ENCODE data around the gene MEX3C.

DNA sequence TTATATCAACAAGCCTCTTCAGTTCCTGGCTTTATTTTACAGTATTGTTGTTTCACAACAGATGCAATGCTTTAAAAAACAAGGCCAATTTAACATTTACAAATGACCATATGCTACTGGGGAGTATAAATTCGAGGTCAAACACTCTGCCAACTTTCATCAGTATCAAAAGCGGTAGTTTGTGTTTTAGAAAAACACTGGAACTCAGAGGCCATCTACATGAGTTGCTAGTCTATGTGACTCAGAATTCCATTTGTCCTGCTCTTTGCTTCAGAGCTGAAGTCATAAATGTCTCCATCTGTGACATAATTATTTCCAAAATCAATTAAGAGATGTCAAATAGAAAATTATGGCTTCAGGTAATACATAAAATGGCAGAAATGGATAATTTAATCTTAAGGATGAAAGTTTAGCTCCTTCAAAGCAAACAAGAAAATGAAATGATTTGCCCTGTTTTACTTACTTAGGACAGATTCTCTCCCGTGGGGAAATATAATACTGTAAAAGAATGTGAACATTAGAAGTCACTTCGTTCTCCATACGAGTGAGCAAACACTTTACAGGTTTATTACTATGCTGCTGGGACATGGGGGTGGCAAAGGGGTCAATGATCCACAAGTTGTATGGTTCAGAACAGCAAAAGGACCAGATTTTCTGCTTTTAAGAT, 3.7 kb downstream of the MEX3C start:
- TF ChIP-seq POLR2AphosphoS5 (IDR thresholded peaks at IDR 0.05) (no peak), EZH2 (IDR thresholded peaks at IDR 0.05; ENCODE audit: borderline replicate concordance, insufficient read depth, low read length, poor library complexity, severe bottlenecking) (no peak), TAF1 (IDR thresholded peaks at IDR 0.05; ENCODE audit: low read depth) (no peak), EP300 (conservative IDR thresholded peaks at IDR 0.05; ENCODE audit: poor library complexity, severe bottlenecking) (no peak), SMC3 (conservative IDR thresholded peaks at IDR 0.05; ENCODE audit: poor library complexity) (no peak)
- TF ChIP-seq, protein P1, sequence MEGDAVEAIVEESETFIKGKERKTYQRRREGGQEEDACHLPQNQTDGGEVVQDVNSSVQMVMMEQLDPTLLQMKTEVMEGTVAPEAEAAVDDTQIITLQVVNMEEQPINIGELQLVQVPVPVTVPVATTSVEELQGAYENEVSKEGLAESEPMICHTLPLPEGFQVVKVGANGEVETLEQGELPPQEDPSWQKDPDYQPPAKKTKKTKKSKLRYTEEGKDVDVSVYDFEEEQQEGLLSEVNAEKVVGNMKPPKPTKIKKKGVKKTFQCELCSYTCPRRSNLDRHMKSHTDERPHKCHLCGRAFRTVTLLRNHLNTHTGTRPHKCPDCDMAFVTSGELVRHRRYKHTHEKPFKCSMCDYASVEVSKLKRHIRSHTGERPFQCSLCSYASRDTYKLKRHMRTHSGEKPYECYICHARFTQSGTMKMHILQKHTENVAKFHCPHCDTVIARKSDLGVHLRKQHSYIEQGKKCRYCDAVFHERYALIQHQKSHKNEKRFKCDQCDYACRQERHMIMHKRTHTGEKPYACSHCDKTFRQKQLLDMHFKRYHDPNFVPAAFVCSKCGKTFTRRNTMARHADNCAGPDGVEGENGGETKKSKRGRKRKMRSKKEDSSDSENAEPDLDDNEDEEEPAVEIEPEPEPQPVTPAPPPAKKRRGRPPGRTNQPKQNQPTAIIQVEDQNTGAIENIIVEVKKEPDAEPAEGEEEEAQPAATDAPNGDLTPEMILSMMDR (IDR thresholded peaks at IDR 0.05; ENCODE audit: poor library complexity, severe bottlenecking) = no peak

All from neural cell (in vitro differentiated cells).